Fibroblast of skin of right biceps (primary cell): Measurements from ENCODE around the gene KRT13.
A peak's percentile ranks its signal among the peaks of the same experiment; 100 is the strongest.

Source experiments
- DNase-seq: peaks from one replicate; pipeline ENCODE4 v3.0.0-alpha.2; 2013

KRT13 gene

DNA sequence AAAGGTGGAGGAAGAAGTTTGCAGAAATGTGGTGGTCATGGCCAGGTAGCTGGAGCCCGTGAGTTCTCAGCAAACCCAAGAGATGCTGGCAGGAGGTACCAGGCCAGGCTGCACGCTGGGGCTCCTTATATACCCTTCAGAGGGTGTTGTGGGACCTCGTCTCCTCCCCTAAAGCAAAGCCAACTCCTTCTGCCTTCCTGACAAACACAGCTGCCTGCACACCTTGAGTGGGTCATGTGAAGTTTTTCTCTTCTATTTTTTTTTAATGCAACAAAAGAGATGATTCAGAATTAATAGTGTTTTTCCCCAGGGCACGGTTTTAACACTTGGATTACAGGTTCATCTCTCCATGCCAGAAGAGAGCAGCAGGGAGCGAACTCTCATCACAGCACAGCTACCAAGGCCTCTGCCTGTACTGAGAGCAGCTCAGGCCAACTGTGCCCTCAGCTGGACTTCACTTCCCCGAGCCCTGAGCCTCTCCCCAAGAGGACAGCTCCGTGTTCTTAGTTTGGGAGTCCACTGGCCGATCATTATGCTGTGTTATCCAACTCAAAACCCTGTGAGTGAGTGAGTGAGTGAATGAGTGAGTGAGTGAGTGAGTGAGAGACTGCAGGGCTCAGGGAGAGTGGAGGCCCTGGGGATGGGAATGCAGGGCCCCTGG lies 13.5 kb upstream of the KRT13 start, which contains the start of gene KRT15:
Gene KRT15, minus strand, starts transcription at position 102 of the 661 bp plus-strand sequence. Its CDS starts 63 bp downstream, at position 39.
- no peak for DNase-seq

DNA sequence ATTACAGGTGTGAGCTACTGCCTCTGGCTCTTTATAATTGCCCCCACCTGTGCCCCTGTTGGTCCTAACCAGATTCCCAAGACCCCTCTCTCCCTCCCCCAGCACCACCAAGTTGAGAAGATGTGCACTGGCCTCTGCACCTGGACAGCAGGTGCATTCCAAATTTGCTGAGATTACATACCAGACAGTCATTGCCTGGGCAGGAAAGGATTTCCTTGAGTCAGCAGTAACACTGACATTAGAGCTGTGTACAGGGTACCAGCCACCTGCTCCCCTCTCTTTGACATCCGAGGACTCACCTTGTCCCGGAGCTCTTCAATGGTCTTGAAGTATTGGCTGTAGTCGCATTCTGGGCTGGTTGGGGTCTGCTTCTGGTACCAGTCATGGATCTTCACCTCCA lies 12.6 kb upstream of the KRT13 start:
- no peak for DNase-seq

DNA sequence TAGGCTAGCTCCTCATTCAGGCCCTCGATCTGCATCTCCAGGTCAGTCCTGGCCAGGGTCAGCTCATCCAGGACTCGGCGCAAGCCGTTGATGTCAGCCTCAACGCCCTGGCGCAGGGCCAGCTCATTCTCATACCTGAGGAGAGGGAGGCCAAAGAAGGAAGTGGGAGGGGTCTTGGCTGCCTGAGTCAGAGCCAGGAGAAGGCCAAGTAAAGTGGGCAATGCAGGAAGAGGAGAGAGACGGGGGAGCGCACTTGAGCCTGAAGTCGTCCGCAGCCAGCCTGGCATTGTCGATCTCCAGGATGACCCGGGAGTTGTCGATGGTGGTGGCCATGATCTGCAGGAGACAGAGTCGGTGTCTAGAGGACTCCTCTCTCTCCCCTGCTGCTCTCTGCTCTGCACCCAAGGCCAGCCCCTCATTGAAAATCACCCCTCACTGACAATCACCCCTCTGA lies 11.4 kb upstream of the KRT13 start:
- no peak for DNase-seq

DNA sequence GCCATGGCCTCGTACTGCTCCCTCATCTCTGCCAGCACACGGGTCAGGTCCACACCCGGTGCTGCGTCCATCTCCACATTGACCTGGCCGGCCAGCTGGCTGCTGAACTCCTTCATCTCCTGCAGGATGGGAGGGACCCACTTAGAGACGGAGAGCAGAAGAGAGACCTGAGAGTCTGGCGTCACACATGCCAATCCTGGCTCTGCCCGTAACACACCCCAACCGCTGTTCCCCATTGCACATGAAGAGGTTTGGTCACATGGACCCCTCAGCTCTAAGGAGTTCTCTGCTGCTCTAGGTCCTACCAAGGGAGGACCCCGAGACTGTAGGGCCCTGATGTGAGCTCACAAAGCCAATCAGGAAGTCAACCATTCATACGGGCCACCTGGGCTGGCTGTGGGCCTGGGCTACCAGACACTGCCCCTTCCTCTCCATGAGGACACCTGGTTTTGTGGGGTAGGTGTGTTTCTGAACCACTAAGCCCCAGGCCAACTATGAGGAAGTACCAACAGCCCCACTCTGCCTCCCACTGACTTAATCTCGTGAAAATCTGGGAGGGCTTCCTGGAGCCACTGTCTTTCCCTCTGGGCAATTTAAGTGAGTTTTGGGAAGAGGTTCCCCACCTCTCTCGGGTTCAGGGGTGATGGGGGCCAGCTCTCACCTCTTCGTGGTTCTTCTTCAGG lies 10.9 kb upstream of the KRT13 start:
- DNase-seq = no peak

DNA sequence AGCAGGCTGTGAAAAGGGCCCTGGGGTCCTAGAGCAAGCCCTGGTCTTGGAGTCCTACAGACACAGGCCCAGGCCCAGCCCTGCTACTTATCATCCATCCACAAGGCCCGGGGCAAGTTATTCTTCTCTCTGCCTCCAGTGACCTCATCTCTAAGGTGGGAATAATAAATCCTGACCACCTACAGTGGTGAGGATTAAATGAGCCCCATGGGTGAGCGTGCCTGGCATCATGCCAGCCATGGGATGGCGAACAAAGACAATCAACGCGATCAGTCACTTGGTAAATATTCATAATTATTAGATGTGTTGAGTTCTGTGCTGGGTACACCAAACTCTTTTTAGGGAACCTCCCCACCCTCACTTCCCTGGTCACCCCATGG lies 7.7 kb upstream of the KRT13 start:
- DNase-seq = no peak

DNA sequence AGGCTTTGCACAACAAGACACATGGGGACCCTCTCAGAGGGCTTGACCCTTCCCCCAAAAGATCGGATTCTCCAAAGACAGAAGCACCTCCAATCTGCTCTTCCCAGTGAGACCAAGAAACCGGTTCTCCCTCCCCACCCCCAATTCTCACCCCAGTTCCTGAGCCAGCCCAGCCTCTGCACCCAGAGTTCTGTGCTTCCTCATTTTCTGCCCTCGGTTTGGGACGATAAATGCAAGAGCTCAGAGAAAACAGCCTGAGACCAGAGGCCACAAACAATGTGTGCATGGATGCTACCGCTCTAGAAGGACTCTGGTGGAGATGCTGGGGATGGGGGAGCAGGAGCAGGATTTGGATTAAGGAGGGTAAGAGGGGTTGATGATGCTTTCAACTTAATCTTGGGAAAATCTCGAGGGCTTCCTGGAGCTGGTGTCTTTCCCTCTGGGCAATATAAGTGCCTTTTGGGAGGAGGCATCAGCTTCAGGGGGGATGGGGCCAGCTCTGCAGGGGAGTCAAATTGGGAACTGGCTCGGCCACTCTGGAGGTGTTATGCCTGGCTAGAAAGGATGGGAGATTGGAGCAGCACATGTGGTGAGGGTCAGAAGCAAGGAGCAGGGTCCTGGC lies 7.2 kb upstream of the KRT13 start:
- no peak for DNase-seq

DNA sequence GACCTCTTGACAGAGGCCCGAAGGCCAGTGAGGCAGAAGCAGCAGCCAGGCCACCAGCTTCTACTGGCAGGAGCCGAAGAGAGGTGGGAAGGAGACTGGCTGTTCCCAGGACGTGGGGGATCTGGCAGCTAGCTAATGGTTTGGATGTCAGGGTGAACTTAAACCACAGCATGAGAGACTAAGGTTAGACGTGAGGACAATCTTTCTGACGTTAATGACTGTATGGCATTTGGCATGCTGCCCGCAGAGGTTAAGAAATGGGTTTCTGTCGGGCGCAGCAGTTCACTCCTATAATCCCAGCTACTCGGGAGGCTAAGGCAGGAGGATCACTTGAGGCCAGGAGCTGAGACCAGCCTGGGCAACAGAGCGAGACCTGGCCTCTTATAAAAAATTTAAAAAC lies 6.3 kb upstream of the KRT13 start:
- DNase-seq = no peak

DNA sequence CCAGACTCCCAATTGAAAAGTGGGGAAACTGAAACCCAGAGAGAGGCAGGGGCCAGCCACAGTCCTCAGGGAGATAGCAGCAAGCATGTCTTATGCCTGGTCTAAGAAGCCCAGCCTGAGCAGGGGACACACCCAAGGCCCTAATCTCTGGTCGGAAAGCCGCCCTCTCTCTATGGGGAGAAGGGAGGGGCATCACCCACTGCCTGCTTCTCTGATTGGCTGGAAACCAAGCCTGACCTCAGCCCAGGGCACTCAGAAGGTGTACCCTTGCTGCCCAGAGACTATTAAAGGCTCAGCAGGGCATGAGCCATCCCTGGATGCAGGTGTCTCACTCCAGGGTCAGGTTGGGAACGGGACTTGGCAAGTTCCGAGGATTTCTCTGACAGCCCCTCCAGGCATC lies 5.7 kb upstream of the KRT13 start:
- DNase-seq = no peak

DNA sequence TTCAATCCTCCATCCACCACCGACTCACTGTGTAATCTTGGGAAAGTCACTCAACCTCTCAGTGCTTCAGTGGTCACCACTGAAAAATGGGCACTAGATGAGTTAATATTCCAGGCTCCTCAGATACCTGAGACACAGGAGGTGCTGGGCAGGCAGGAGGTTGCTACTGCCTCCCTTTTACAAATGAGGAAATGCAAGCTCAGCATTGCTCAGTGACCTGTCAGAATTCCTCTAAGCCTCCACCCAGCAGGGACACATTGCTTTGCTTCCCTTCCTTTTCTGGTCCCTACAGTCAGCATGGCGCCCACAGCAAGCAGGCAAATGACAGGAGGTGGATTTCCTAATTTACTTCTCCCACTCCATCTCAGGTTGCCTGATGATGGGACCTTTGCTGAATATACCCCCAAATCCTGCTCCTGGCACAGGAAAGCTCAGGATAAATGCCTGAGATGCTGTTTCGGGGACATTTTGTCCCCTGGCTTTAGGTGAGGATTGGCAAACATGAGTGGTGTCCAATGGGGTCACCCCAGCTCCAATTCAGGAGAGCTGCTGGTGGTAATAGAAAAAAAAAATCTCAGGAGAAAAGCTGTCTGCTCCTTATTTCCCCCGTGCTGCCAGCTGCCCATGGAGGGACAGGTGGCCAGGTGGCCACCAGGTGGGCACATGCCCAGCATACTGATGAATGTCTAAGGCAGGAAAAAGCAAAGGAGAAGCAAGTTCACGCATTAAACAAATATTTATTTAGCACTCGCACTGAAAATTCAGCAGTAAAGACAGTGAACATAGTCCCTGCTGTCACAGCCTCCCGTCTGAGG lies 5.0 kb upstream of the KRT13 start:
- no peak for DNase-seq

DNA sequence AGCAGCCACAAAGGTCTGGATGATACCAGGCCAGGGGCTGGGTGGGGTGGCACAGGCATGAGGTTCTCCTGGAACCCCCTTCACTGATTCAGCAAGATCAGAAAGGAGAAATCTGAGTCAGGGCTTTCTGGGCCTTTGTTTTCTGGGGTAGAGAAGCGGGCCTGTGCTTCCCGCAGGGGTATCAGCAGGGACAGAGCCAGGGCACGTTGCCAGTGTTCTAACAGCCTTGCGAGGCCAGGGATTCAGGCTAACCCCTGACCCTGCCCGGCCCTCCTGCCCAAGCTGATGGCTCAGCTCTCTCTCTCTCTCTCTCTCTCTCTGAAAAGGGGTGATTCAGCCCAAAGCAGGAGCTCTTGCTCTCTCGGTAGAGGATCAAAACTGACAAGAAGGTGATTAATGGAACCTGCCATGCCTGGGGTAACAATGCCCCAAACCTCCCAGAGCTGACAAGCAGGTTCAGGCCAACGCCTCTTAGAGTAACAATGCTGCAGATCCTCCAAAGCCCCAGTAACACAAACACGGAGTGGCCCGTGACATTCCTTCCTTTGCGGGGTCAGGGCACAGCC lies 2.0 kb upstream of the KRT13 start:
- DNase-seq = no peak

DNA sequence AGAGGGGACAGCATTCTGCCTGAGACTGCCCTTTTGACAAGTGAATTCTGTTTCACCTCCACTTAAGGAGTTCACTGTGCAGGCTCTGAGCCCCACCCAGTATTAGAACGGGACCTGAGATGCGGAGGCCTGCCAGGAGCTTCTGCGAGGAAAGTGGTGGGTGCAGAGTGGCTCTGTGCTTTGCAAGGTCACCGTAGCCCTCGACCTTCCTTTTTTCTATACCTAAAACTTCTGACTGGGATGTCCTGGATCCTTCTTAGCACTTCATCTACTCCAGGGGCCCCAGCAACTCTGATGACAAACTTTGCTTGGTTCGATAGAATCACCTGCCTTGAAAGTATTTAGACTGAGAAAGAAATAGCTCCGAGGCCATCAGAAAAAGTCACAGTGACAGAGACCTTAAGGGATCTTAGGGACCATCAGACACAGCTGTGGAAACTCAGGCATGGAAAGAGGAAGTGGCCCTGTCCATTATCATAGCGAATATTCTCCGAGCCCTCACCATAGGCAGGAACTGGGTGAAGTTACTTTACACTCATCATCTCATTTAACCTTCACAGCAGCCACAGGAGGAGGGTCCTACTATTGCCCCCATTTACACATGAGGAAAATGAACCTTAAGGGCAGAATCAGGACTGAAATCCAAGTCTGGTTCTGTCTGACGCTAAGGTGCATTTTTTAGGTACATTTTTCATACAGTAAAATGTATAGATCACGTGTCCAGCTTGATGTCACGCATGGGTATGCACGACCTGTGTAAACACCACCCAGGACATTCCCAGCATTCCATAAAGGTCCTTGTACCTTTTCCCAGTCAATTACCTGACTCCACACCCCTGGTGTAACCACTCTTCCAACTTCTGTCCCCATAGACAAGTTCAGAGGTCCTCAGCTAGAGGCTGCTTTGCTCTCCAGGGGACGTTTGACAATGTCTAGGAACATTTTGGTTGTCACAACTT lies 676 bp upstream of the KRT13 start:
- DNase-seq = no peak

DNA sequence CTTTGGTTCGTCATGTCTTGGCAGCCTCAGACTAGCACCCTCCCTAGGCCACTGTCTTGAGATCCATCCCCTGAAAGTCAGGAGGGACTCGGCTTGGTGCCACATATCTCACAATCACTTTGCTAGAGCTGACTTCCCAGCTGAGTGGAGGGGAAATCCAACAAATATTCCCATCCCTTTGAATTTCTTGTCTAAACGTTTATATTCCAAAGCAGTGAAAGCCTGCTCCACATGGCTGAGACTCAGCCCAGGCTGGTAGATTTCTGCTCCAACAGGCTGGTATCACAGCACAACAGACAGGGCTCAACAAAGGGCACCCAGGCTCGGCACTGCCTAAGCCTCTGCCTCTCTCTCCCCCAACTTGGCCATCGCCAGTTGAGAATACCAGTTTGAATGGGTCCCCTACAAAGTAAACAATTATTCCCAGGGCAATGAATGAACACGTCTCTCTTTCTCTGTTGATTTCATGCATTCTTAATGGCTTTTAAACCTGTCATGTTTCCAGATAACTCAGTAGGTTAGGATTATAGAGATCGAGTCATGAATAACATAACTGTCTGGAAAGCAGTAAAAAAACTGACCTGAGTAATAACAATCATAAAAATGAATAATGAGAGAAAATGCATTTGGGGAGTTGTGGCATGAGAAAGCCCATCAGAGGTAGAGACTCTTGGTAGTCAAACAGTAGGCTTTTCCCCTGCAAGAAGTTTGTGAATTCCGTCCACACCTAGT lies 1.0 kb downstream of the KRT13 start:
- peak; percentile 36 for DNase-seq

DNA sequence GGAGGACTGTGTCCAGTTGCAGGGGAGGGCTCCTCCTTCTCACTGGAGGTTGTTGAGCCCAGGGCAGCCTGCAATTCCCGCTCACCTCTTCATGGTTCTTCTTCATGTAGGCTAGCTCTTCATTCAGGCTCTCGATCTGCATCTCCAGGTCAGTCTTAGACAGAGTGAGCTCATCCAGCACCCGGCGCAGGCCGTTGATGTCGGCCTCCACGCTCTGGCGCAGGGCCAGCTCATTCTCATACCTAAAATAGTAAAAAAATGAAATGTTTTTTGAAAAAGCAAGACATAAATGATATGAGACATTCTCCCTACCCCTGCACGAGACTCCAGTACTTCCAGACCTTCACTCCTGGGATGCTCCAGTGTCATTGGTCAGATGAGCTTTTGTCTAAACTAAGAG lies 2.2 kb downstream of the KRT13 start:
- DNase-seq = no peak

DNA sequence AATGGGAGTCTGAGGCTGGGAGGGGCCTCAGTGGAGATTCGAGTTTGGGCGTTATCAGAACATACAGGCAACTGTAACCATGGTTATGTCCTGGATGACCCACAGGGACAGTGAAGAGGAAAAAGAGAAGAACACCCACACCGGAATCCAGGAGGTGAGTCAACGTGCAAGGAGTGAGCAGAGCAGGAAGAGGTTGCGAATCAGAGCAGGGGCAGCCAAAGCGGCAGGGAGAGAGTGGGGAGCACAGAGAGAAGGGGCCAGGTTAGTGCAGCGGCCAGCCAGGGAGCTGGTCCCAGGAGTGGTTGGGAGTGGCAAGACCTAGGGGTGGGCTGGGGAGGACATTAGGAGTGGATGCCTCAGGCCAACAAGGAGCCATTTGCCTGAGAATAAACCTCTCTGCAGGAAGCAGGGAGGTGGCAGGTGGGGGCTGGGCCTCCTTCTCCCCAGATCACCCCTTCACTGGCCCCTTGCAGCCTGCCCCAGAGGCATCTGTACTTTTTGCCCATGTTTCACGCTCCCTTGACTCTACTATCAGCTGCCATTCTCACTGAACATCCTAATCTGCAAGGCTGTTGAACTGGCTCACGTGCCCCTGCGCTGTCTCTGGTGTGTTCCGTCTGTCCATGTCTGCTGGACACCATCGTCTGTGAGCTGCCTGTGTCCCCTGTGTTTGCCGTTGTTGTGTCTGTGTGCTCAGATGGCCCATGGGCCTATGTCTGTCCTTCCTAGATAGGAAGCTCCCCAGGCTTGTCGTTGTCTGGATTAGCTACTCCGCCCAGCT lies 5.1 kb downstream of the KRT13 start:
- DNase-seq = peak; percentile 81

DNA sequence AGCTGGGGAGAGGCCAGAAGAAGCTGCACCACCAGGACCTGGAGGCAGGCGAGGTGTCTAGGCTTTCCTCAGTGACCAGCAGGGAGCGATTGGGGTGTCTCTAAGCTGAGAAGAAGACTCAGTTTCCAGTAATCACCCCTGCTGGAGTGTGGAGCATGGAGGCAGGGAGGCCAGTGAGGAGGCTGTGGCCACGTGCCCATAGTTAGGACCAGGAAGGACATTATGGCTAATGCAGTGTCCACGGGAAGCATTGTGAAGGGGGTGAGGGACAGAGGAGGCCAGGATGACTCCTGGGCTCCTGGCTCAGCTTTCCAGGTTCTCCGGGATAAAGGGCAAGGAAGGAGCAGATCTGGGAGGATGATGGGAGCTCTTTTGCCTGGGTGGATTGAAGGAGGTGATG lies 5.7 kb downstream of the KRT13 start:
- DNase-seq = no peak

DNA sequence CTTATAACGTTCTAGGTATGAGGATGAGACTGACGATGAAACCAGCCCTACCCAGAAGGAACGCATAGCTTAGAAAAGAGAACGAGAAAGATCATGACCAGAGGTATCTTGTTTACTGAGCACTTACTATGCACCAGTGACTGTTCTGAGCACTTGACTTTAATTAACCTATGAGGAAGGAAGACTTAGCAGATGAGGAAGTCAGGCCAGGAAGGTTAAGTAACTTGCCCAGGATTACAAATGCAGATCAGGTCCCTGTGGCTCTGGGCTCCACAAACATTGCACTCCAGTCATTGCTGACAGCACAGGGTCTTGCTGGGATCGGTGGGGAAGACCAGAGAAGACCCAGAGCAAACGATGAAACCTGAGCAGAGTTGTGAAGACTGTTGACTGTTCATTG lies 7.1 kb downstream of the KRT13 start:
- DNase-seq = no peak

DNA sequence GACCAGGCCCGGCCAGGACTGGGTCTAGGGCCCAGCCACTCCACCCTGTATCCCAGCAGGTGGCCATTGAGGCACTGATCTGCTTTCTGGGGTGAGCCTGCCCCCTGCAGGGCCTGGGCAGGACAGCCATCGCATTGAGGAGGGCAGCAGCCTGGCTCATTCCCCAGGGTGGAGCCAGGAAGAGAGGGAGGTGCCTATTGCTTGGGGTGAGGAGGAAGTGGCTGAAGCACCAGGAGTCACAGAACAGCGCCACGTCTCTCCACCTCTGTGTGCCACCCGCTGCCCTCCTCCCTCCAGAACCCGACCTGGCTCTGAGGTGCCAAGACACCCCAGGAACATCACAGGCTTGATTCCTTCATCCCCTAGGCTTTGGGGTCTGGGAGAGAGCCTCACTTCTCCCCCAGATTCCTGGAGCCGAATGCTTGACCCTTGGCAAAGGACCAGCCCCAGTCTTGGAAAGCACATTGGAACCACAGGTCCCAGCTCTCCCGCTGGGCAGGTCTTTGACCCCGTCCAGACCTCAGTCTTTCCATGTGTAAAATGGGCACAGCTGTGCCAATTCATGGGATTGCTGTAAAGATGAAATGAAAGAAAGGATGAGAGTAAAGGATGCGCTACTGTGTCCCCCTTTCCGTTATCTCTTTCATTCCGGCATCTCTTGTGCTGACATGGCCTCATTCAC lies 8.5 kb downstream of the KRT13 start:
- DNase-seq = peak; percentile 86

DNA sequence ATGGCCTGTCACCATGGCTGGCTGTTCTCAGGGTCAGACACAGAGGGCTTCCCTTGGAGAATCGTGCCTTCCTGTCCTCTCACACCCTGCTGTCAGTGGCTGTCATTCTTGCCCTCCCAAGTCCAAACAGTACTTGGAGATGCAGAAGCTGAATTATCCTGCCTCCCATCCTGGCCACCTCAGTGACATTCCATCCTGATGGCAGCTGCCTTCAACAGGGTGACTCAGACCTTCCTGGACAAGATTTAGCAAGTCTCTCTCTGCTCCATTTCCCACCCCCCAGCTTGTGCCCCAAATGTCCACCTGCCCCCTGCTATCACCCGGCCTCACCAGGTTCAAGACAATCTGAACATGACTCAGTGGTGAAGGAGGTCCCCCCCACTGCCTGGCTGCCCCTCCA lies 10.9 kb downstream of the KRT13 start:
- peak; percentile 60 for DNase-seq

DNA sequence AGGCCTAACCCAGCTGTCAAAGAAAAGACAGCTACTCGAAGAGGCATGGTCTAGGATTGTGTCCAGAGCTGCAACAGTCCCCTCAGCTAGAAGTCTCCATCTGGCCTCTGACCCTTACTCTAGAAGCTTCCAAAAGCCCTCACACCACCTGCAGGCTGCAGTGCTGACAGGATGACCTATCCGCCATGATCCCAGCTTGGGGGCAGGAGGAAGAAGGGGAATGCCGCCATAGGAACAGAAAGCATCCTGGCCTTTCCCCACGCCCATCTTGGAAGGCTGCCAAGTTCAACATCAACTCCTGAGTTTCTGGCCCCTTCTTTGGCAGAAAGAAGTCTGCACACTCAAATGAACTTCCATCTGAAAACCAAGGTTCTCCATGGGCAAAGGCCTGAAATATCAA lies 12.6 kb downstream of the KRT13 start:
- peak; percentile 44 for DNase-seq

DNA sequence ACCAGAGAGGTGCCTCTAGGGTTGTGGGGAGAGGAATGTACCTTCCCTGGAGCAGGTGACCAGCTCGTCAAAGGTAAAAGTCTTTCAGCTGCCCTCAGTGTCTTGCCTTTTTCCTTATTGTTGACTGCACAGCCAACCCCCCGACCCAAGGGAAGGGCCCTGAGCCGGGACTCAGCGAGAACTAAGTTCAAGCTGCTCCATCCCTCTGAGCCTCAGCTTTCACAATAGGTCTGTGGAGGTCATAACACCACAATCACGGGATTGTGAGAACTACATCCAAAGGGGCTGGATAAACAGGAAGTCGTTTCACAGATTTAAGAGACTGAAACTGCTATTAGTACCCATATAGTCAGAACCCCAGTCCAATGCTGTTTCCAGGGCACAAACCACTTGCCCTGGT lies 13.1 kb downstream of the KRT13 start:
- DNase-seq = no peak
